ENCODE measurements around the gene SHB. TPM values are rescaled to one million over a fixed set of nuclear protein-coding genes. Genes with fewer than 3 reads are reported as not detected.

The SHB gene
- total RNA-seq, 1 donor from 2014 or later, result 18.5 TPM

GRCh38 chr9:38094165-38094564 lies 25.1 kb upstream of the SHB start:
- Mint-ChIP-seq H3K4me3 (ENCODE audit: unreplicated experiment) (no peak overlapping the region), H3K27ac (ENCODE audit: unreplicated experiment) (no peak overlapping the region), H3K4me1 (ENCODE audit: unreplicated experiment) (no peaks in the 10 kb centered on the region), H3K9me3 (ENCODE audit: unreplicated experiment) (no peaks in the 10 kb centered on the region), H3K36me3 (ENCODE audit: low read depth, unreplicated experiment) (no peaks in the 10 kb centered on the region), H3K27me3 (ENCODE audit: unreplicated experiment) (peaks cover 1% of the 10 kb centered on the region)
- no peak for TF ChIP-seq CTCF (IDR thresholded peaks at IDR 0.05; ENCODE audit: unreplicated experiment)
- no peak for DNase-seq (ENCODE audit: low spot score)

- no peak overlapping the region for H3K27ac Mint-ChIP-seq (ENCODE audit: unreplicated experiment)
Observed at GRCh38 chr9:38092656-38093055, 23.6 kb upstream of the SHB start.

GRCh38 chr9:38092200-38092524 lies 23.1 kb upstream of the SHB start:
- Mint-ChIP-seq H3K36me3 (ENCODE audit: low read depth, unreplicated experiment) (no peaks in the 10 kb centered on the region), H3K27ac (ENCODE audit: unreplicated experiment) (no peak overlapping the region), H3K4me1 (ENCODE audit: unreplicated experiment) (peaks cover 9% of the 10 kb centered on the region), H3K4me3 (ENCODE audit: unreplicated experiment) (no peak overlapping the region), H3K27me3 (ENCODE audit: unreplicated experiment) (peaks cover 1% of the 10 kb centered on the region), H3K9me3 (ENCODE audit: unreplicated experiment) (no peaks in the 10 kb centered on the region)
- DNase-seq (ENCODE audit: low spot score), result no peak
- TF ChIP-seq CTCF (IDR thresholded peaks at IDR 0.05; ENCODE audit: unreplicated experiment), result no peak

More at GRCh38 chr9:38092656-38093055, 23.6 kb upstream of the SHB start:
- H3K36me3 Mint-ChIP-seq (ENCODE audit: low read depth, unreplicated experiment), result no peaks in the 10 kb centered on the region
- H3K9me3 Mint-ChIP-seq (ENCODE audit: unreplicated experiment), result no peaks in the 10 kb centered on the region
- TF ChIP-seq CTCF (IDR thresholded peaks at IDR 0.05; ENCODE audit: unreplicated experiment), result no peak
- no peak overlapping the region for H3K4me3 Mint-ChIP-seq (ENCODE audit: unreplicated experiment)
- H3K27me3 Mint-ChIP-seq (ENCODE audit: unreplicated experiment), result peaks cover 1% of the 10 kb centered on the region
- peaks cover 6% of the 10 kb centered on the region for H3K4me1 Mint-ChIP-seq (ENCODE audit: unreplicated experiment)
- DNase-seq (ENCODE audit: low spot score), result no peak

- Mint-ChIP-seq H3K4me1 (ENCODE audit: unreplicated experiment) (peaks cover 12% of the 10 kb centered on the region), H3K27ac (ENCODE audit: unreplicated experiment) (no peak overlapping the region), H3K27me3 (ENCODE audit: unreplicated experiment) (peaks cover 1% of the 10 kb centered on the region), H3K4me3 (ENCODE audit: unreplicated experiment) (no peak overlapping the region), H3K9me3 (ENCODE audit: unreplicated experiment) (no peaks in the 10 kb centered on the region), H3K36me3 (ENCODE audit: low read depth, unreplicated experiment) (no peaks in the 10 kb centered on the region)
- no peak for TF ChIP-seq CTCF (IDR thresholded peaks at IDR 0.05; ENCODE audit: unreplicated experiment)
- DNase-seq (ENCODE audit: low spot score), result no peak
Observed at GRCh38 chr9:38091310-38092199, 22.5 kb upstream of the SHB start.

- no peaks in the 10 kb centered on the region for H3K9me3 Mint-ChIP-seq (ENCODE audit: unreplicated experiment)
- peaks cover 14% of the 10 kb centered on the region for H3K4me1 Mint-ChIP-seq (ENCODE audit: unreplicated experiment)
- no peak overlapping the region for H3K4me3 Mint-ChIP-seq (ENCODE audit: unreplicated experiment)
- TF ChIP-seq CTCF (IDR thresholded peaks at IDR 0.05; ENCODE audit: unreplicated experiment), result no peak
- H3K36me3 Mint-ChIP-seq (ENCODE audit: low read depth, unreplicated experiment), result no peaks in the 10 kb centered on the region
- no peak for DNase-seq (ENCODE audit: low spot score)
- H3K27me3 Mint-ChIP-seq (ENCODE audit: unreplicated experiment), result peaks cover 1% of the 10 kb centered on the region
- H3K27ac Mint-ChIP-seq (ENCODE audit: unreplicated experiment), result no peak overlapping the region
Observed at GRCh38 chr9:38090170-38090569, 21.1 kb upstream of the SHB start.
